H9 (cell line): Measurements from ENCODE around the gene ESRRB. TPM values are rescaled to one million over a fixed set of nuclear protein-coding genes. Genes with fewer than 3 reads are reported as not detected.

ENCODE experiments used
- DNase-seq: peaks from one replicate; pipeline ENCODE4 v3.0.0-alpha.2; 2017
- H2AFZ ChIP-seq: one replicate; pipeline ENCODE4 v1.6.1; 2013; ENCODE audit warnings: mild to moderate bottlenecking, low read length, control low read depth, moderate library complexity
- H2AK5ac ChIP-seq: 2 replicates; pipeline ENCODE4 v1.6.1; 2013; ENCODE audit warnings: low read length, control low read depth, mixed read lengths; ENCODE audit not compliant: insufficient read length
- H2BK120ac ChIP-seq: one replicate; pipeline ENCODE4 v1.6.1; 2013; ENCODE audit warnings: low read depth, mild to moderate bottlenecking, low read length, control low read depth, inconsistent platforms; ENCODE audit not compliant: poor library complexity, severe bottlenecking
- H2BK12ac ChIP-seq: 2 replicates; pipeline ENCODE4 v1.6.1; 2013; ENCODE audit warnings: low read length, control low read depth, mixed read lengths, low read depth; ENCODE audit not compliant: insufficient read length
- H2BK15ac ChIP-seq: 2 replicates; pipeline ENCODE4 v1.6.1; 2013; ENCODE audit warnings: low read depth, low read length, control low read depth
- H2BK20ac ChIP-seq: one replicate; pipeline ENCODE4 v1.6.1; 2013; ENCODE audit warnings: low read depth, mild to moderate bottlenecking, low read length, control low read depth, inconsistent platforms; ENCODE audit not compliant: poor library complexity, severe bottlenecking
- H2BK5ac ChIP-seq: 2 replicates; pipeline ENCODE4 v1.6.1; 2013; ENCODE audit warnings: low read length, control low read depth, mixed read lengths; ENCODE audit not compliant: insufficient read length
- H3K14ac ChIP-seq: 2 replicates; pipeline ENCODE4 v1.6.1; 2013; ENCODE audit warnings: low read length, control low read depth; ENCODE audit not compliant: insufficient read depth
- H3K18ac ChIP-seq: 2 replicates; pipeline ENCODE4 v1.6.1; 2013; ENCODE audit warnings: low read depth, mild to moderate bottlenecking, mixed read lengths, low read length, control low read depth; ENCODE audit not compliant: insufficient read length
- H3K23ac ChIP-seq: 2 replicates; pipeline ENCODE4 v1.6.1; 2013; ENCODE audit warnings: low read length, control low read depth, mixed read lengths, low read depth; ENCODE audit not compliant: insufficient read length
- H3K23me2 ChIP-seq: 2 replicates; pipeline ENCODE4 v1.6.1; 2013; ENCODE audit warnings: low read depth, mild to moderate bottlenecking, mixed read lengths, low read length, control low read depth; ENCODE audit not compliant: insufficient read length, poor library complexity, severe bottlenecking
- H3K27ac ChIP-seq: 2 replicates; pipeline ENCODE4 v1.5.1; 2013; ENCODE audit warnings: low read length, control low read depth, mixed read lengths, low read depth; ENCODE audit not compliant: insufficient read length
- H3K27me3 ChIP-seq: 2 replicates; pipeline ENCODE4 v1.6.1; 2013; ENCODE audit warnings: low read length, control low read depth, inconsistent platforms; ENCODE audit not compliant: insufficient read depth
- H3K4ac ChIP-seq: 2 replicates; pipeline ENCODE4 v1.6.1; 2013; ENCODE audit warnings: low read depth, mild to moderate bottlenecking, control low read depth, inconsistent platforms, low read length, moderate library complexity
- H3K4me1 ChIP-seq: 2 replicates; pipeline ENCODE4 v1.6.1; 2013; ENCODE audit warnings: low read length, control low read depth, inconsistent platforms; ENCODE audit not compliant: insufficient read depth
- H3K4me2 ChIP-seq: 2 replicates; pipeline ENCODE4 v1.6.1; 2013; ENCODE audit warnings: low read length, control low read depth, mixed read lengths; ENCODE audit not compliant: insufficient read length, insufficient read depth
- H3K56ac ChIP-seq: 2 replicates; pipeline ENCODE4 v1.6.1; 2013; ENCODE audit warnings: low read depth, mild to moderate bottlenecking, mixed read lengths, low read length, control low read depth; ENCODE audit not compliant: insufficient read length
- H3K79me1 ChIP-seq: 2 replicates; pipeline ENCODE4 v1.6.1; 2013; ENCODE audit warnings: low read depth, mild to moderate bottlenecking, moderate library complexity, low read length, control low read depth, inconsistent platforms; ENCODE audit not compliant: insufficient read depth, poor library complexity, severe bottlenecking
- H3K79me2 ChIP-seq: 2 replicates; pipeline ENCODE4 v1.6.1; 2013; ENCODE audit warnings: low read length, control low read depth, inconsistent platforms; ENCODE audit not compliant: insufficient read depth
- H3K9ac ChIP-seq: 2 replicates; pipeline ENCODE4 v1.6.1; 2013; ENCODE audit warnings: low read length, control low read depth, mixed read lengths; ENCODE audit not compliant: insufficient read length; ENCODE audit errors: extremely low read depth
- H3K9me3 ChIP-seq: one replicate; pipeline ENCODE4 v1.6.1; 2013; ENCODE audit warnings: low read depth, low read length, inconsistent platforms; ENCODE audit not compliant: control insufficient read depth
- H3T11ph ChIP-seq: one replicate; pipeline ENCODE4 v1.6.1; 2013; ENCODE audit warnings: mild to moderate bottlenecking, low read length, control low read depth, inconsistent platforms
- H4K20me1 ChIP-seq: one replicate; pipeline ENCODE4 v1.6.1; 2013; ENCODE audit not compliant: control insufficient read depth, insufficient read length, insufficient read depth
- H4K5ac ChIP-seq: 2 replicates; pipeline ENCODE4 v1.6.1; 2013; ENCODE audit warnings: low read depth, mild to moderate bottlenecking, mixed read lengths, low read length, control low read depth; ENCODE audit not compliant: insufficient read length
- H4K8ac ChIP-seq: replicated peaks from 2 replicates; pipeline ENCODE4 v1.6.1; 2013; ENCODE audit warnings: low read length, control low read depth, mixed read lengths, low read depth; ENCODE audit not compliant: insufficient read length
- H4K91ac ChIP-seq: 2 replicates; pipeline ENCODE4 v1.6.1; 2013; ENCODE audit warnings: low read depth, mild to moderate bottlenecking, moderate library complexity, mixed read lengths, low read length, control low read depth; ENCODE audit not compliant: insufficient read length
- H3K27ac Mint-ChIP-seq, 3 experiments: 2 replicates in 2 of 3; 3 replicates in 1 of 3; pipeline ENCODE4 v1.8.0; 2020 to 2021; ENCODE audit warnings: mixed read lengths in 3 of 3, mild to moderate bottlenecking in 1 of 3, moderate library complexity in 1 of 3
- H3K27me3 Mint-ChIP-seq: 2 replicates; pipeline ENCODE4 v1.8.0; 2021; ENCODE audit warnings: low read depth, mild to moderate bottlenecking, moderate library complexity, mixed read lengths
- H3K36me3 Mint-ChIP-seq, 3 experiments: 2 replicates in 2 of 3; 3 replicates in 1 of 3; pipeline ENCODE4 v1.8.0; 2020 to 2021; ENCODE audit warnings: low read depth in 3 of 3, mixed read lengths in 3 of 3; ENCODE audit not compliant: insufficient read depth in 1 of 3
- H3K4me1 Mint-ChIP-seq, 2 experiments: 2 replicates each; pipeline ENCODE4 v1.8.0; 2020; ENCODE audit warnings: mixed read lengths in 2 of 2
- H3K4me3 Mint-ChIP-seq, 2 experiments: 2 replicates in 1 of 2; 3 replicates in 1 of 2; pipeline ENCODE4 v1.8.0; 2020 to 2021; ENCODE audit warnings: mild to moderate bottlenecking in 2 of 2, mixed read lengths in 2 of 2, moderate library complexity in 1 of 2
- H3K9me3 Mint-ChIP-seq, 2 experiments: 2 replicates in 1 of 2; 3 replicates in 1 of 2; pipeline ENCODE4 v1.8.0; 2020; ENCODE audit warnings: mild to moderate bottlenecking in 2 of 2, mixed read lengths in 2 of 2, moderate library complexity in 1 of 2
- WGBS: extraction: QIAGEN DNeasy Blood & Tissue Kit; methylation state at CpG from one replicate; pipeline ENCODE4 v1.1.7; 2013; ENCODE audit warnings: missing lambda C conversion rate, low lambda C conversion rate, mixed read lengths; ENCODE audit not compliant: insufficient read length; ENCODE audit errors: extremely low coverage; 5-methylcytosine and 5-hydroxymethylcytosine counted together
- total RNA-seq: library from RNA; stranded (reverse); gene quantifications from 2 replicates; pipeline ENCODE4 v1.2.1, GENCODE V29; 2021
- TF ChIP-seq, protein P1 (sequence below): fragments of 200-600 bp; sonication (generic); conservative IDR thresholded peaks from 3 replicates; pipeline ENCODE4 v1.8.0; 2021; ENCODE audit warnings: antibody characterized with exemption, mild to moderate bottlenecking

Gene ESRRB
- total RNA-seq, 1 experiment from 2014 or later = 0.11 TPM

- Histone ChIP-seq H2BK20ac (no peak overlapping the region), H3K18ac (no peak overlapping the region), H3K79me2 (no peaks in the 10 kb centered on the region), H4K20me1 (no peaks in the 10 kb centered on the region), H3K14ac (no peak overlapping the region), H3K56ac (no peak overlapping the region), H2AK5ac (no peak overlapping the region), H3K23me2 (no peaks in the 10 kb centered on the region), H3T11ph (no peak overlapping the region), H4K8ac (no peak overlapping the region), H2BK15ac (no peak overlapping the region), H3K79me1 (no peaks in the 10 kb centered on the region), H2BK120ac (no peak overlapping the region), H2BK5ac (no peak overlapping the region), H3K27ac (no peak overlapping the region), H3K4ac (no peak overlapping the region), H3K9ac (no peak overlapping the region), H2BK12ac (no peak overlapping the region), H3K4me1 (no peaks in the 10 kb centered on the region), H2AFZ (no peak overlapping the region), H3K4me2 (no peak overlapping the region), H3K9me3 (no peaks in the 10 kb centered on the region), H4K5ac (no peak overlapping the region), H4K91ac (no peak overlapping the region), H3K23ac (no peak overlapping the region), H3K27me3 (no peaks in the 10 kb centered on the region)
- Mint-ChIP-seq H3K27ac (no peak overlapping the region), H3K36me3 (no peaks in the 10 kb centered on the region; a peak in 1 of 7 replicates), H3K4me3 (no peak overlapping the region), H3K4me1 (no peaks in the 10 kb centered on the region), H3K27me3 (no peaks in the 10 kb centered on the region; the same call in none of the 2 replicates), H3K9me3 (no peaks in the 10 kb centered on the region)
- WGBS = no CpG with 5 or more reads among the region's 4 CpGs
- DNase-seq = no peak
- TF ChIP-seq, protein P1, sequence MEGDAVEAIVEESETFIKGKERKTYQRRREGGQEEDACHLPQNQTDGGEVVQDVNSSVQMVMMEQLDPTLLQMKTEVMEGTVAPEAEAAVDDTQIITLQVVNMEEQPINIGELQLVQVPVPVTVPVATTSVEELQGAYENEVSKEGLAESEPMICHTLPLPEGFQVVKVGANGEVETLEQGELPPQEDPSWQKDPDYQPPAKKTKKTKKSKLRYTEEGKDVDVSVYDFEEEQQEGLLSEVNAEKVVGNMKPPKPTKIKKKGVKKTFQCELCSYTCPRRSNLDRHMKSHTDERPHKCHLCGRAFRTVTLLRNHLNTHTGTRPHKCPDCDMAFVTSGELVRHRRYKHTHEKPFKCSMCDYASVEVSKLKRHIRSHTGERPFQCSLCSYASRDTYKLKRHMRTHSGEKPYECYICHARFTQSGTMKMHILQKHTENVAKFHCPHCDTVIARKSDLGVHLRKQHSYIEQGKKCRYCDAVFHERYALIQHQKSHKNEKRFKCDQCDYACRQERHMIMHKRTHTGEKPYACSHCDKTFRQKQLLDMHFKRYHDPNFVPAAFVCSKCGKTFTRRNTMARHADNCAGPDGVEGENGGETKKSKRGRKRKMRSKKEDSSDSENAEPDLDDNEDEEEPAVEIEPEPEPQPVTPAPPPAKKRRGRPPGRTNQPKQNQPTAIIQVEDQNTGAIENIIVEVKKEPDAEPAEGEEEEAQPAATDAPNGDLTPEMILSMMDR = no peak
These were observed 126.3 kb downstream of the ESRRB start for GRCh38 chr14:76502219-76502618.
